SIG-M5 (cell line): ENCODE measurements around the gene SLC11A1.

ENCODE experiments used
- DNase-seq: peaks from one replicate; lab custom pipeline; 2025; lab: John Stamatoyannopoulos, UW

The SLC11A1 gene

GRCh38 chr2:218405086-218405745 lies 23.1 kb downstream of the SLC11A1 start:
- DNase-seq: no peak

DNA sequence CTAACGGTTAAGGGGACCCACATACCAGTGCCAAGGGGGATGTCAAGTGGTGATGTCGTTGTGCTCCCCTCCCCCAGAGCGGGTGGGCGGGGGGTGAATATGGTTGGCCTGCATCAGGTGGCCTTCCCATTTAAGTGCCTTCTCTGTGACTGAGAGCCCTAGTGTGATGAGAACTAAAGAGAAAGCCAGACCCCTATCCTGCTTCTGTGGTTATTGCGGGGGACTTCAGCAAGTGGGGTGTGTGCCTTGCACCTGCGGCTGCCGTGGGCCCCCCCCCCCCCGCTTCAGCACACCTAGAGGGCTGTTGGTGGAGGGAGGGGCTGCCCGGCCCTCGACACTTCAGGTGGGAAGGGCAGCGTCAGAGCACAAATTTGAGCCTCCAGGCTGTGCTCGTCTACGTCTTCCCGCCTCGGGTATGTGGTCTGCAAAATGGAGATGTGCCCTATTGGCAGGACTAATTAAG lies 23.7 kb downstream of the SLC11A1 start:
- DNase-seq: no peak

GRCh38 chr2:218406209-218406948 lies 24.3 kb downstream of the SLC11A1 start:
- peak; percentile 67 for DNase-seq

DNA sequence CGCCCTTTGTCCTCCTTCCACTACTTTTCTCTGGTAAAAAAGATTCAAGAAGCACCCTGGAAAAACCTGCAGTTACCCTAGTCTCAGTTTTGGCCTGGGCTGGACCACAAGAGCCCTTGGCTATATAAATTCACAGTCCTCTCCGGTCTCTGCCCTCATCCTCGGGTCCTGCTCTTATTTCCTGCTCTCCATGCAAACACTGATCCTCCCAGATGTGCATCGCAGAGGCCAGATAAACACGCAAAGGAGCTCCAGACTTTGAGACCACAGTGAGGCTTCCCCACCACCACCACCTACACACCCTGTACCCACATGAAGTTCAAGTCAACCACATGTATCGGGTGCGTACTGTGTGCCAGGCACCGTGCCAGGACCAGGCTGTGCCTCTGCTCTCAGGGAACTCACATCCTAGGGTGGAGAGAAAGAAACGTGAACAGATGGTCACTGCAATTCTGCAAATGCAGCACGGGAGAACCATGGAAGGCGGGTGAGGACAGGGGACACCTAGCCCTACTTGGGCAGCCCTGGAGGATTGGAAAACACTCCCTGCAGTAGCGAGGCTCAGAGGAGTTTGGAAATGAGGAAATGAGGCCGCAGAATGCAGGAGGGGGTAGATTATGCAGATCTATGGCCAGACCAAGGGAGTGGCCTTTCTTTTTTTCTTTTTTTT lies 25.0 kb downstream of the SLC11A1 start:
- no peak for DNase-seq

- DNase-seq: no peak
These were observed 25.6 kb downstream of the SLC11A1 start for GRCh38 chr2:218407717-218408116.

GRCh38 chr2:218418321-218418716 lies 36.2 kb downstream of the SLC11A1 start:
- DNase-seq: no peak

GRCh38 chr2:218418717-218419458 lies 36.8 kb downstream of the SLC11A1 start, which contains the start of gene VIL1:
Gene VIL1, plus strand, starts transcription at chr2:218419123. Its CDS starts 4,656 bp downstream, at chr2:218423779.
- no peak for DNase-seq

DNA sequence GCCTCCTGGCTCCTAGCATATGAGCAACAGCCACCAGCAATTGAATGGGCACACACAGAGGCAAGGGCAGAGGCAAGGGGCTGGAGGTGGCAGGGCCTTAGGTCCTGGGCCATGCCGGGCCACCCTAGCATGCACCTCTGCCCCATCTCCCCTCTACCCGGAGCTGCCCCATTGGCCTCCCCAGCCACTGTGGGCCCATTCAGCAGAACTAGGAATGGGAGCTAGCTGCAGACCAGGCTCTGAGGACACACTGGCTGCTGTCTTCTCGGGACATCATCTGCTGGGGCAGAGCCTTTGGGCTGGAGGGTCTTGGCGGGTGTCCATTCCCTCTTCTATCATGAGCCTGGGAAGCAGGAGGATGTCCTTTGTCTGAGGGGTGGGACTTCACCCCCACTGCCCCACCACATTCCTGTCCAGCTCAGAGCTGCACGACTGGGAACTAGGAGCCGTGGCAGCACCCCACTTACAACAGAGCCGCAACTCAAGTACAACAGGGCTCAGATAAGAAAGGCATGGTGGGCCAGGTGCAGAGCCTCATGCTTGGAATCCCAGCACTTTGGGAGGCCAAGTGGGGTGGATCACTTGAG lies 37.6 kb downstream of the SLC11A1 start:
- DNase-seq: no peak

DNA sequence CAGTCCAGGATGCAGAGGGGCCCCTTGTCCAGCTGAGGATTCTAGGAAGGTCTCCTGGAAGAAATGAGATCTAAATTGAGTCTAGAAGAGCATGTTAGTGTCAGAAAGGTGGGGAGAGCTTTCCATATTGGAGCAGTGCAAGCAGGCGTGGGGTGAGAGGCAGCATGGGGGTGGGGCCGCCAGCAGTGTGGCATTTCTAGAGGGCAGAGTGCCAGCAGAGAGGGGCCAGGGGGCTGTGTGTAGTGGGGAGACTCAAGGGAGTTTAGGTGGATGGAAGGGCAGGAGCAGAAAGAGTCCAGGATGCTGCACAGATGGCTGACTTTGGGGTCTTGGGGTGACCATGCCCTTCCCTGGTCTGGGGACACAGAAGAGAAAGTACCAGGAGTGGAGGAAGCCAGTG lies 39.0 kb downstream of the SLC11A1 start:
- no peak for DNase-seq

GRCh38 chr2:218422403-218423086 lies 40.5 kb downstream of the SLC11A1 start:
- no peak for DNase-seq

DNA sequence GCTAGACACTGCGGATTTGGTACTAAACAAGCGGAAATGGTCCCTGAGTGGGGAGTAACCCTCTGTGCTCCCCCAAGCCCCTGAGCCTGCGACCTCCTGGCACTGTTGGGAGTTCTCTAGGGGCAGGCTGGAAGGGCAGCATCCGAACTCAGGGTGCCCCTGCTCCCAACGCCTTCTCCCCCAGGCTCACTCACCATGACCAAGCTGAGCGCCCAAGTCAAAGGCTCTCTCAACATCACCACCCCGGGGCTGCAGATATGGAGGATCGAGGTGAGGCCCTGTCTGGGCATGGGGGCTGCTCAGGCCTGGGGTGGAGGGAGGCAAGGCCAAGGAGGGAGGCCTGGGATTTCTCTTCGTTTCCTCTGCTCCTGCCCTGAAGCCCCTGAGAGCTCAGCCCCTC lies 41.5 kb downstream of the SLC11A1 start:
- no peak for DNase-seq

GRCh38 chr2:218425531-218425930 lies 43.5 kb downstream of the SLC11A1 start:
- DNase-seq: no peak

DNA sequence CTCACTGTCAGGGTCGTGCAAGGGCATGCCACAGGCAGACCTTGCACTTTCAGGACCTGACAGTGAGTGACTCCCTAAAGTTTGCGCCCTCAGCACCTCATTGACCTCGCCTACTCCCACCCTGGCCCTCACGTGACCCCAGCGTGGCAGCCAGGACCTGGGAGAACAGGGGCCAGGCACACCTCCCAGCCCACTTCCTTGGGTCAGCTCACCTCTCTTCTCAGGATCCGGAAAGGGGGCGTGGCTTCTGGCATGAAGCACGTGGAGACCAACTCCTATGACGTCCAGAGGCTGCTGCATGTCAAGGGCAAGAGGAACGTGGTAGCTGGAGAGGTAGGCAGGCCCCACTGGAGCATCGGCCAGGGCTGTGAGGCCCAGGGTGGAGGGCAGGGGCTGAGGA lies 45.7 kb downstream of the SLC11A1 start:
- DNase-seq: no peak

GRCh38 chr2:218428846-218429558 lies 46.9 kb downstream of the SLC11A1 start:
- DNase-seq: no peak

GRCh38 chr2:218429911-218430692 lies 48.0 kb downstream of the SLC11A1 start:
- no peak for DNase-seq

GRCh38 chr2:218430721-218431120 lies 48.6 kb downstream of the SLC11A1 start:
- DNase-seq: no peak

GRCh38 chr2:218431878-218432277 lies 49.8 kb downstream of the SLC11A1 start:
- no peak for DNase-seq

DNA sequence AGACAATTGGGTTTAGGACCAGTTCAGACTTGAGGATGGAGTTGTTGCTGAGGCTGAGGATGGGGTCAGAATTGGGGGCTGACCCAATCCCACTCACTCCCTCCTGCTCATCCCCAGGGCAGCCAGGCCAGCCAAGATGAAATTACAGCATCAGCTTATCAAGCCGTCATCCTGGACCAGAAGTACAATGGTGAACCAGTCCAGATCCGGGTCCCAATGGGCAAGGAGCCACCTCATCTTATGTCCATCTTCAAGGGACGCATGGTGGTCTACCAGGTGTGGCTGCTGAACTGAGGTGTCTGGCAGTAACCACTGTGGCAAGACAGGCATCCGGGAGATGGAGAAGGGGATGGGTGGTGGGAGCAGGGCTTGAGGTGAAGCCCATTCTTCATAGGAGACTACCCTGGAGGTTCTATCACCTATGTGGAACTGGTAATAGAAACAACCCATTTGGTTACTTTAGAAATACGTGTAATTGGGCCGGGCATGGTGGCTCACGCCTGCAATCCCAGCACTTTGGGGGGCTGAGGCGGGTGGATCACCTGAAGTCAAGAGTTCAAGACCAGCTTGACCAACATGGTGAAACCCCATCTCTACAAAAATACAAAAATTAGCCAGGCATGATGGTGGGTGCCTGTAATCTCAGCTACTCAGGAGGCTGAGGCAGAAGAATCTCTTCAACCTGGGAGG lies 50.7 kb downstream of the SLC11A1 start:
- no peak for DNase-seq

GRCh38 chr2:218434456-218434855 lies 52.4 kb downstream of the SLC11A1 start:
- DNase-seq: no peak
